Mucosa of rectum (tissue), 2 donors: ENCODE data around the gene MYF6.

Source experiments
- H3K27ac ChIP-seq, 2 donors: one replicate each; pipeline ENCODE4 v1.7.0; 2013; ENCODE audit warnings: inconsistent platforms in 2 of 2, low read depth in 2 of 2, low read length in 2 of 2
- H3K27me3 ChIP-seq, 2 donors: one replicate each; pipeline ENCODE4 v1.7.0; 2013; ENCODE audit warnings: low read length in 2 of 2; ENCODE audit not compliant: control insufficient read depth in 2 of 2, insufficient read depth in 2 of 2
- H3K36me3 ChIP-seq, 2 donors: one replicate each; pipeline ENCODE4 v1.7.0; 2013; ENCODE audit warnings: low read length in 2 of 2; ENCODE audit not compliant: control insufficient read depth in 2 of 2, insufficient read depth in 2 of 2
- H3K4me1 ChIP-seq, 2 donors: one replicate each; pipeline ENCODE4 v1.7.0; 2013; ENCODE audit warnings: low read length in 2 of 2, mild to moderate bottlenecking in 1 of 2; ENCODE audit not compliant: control insufficient read depth in 2 of 2, insufficient read depth in 2 of 2
- H3K4me3 ChIP-seq, 2 donors: one replicate each; pipeline ENCODE4 v1.7.0; 2013; ENCODE audit warnings: low read length in 2 of 2
- H3K9ac ChIP-seq, 2 donors: one replicate each; pipeline ENCODE4 v1.7.0; 2013; ENCODE audit warnings: low read length in 2 of 2, low read depth in 1 of 2, mild to moderate bottlenecking in 1 of 2
- H3K9me3 ChIP-seq, 2 donors: one replicate each; pipeline ENCODE4 v1.7.0; 2013; ENCODE audit warnings: low read length in 2 of 2; ENCODE audit not compliant: control insufficient read depth in 2 of 2
- donor health status: healthy.
- donor health status: Normal muscosa, but diverticular disease.

MYF6 gene

GRCh38 chr12:80704420-80704819 lies 3.0 kb upstream of the MYF6 start:
- no peaks in the 10 kb centered on the region for H3K9me3 ChIP-seq
- H3K4me3 ChIP-seq, result no peak overlapping the region
- H3K36me3 ChIP-seq, result no peaks in the 10 kb centered on the region
- no peak overlapping the region for H3K27ac ChIP-seq
- H3K4me1 ChIP-seq, result no peaks in the 10 kb centered on the region
- no peak overlapping the region for H3K9ac ChIP-seq
- H3K27me3 ChIP-seq, result peaks cover 0 to 5% of the 10 kb centered on the region in 2 donors

GRCh38 chr12:80707830-80708258 lies 410 bp downstream of the MYF6 start:
- H3K36me3 ChIP-seq, result no peaks in the 10 kb centered on the region
- peaks cover 0 to 5% of the 10 kb centered on the region in 2 donors for H3K27me3 ChIP-seq
- no peaks in the 10 kb centered on the region for H3K4me1 ChIP-seq
- no peak overlapping the region for H3K9ac ChIP-seq
- no peak overlapping the region for H3K4me3 ChIP-seq
- no peak overlapping the region for H3K27ac ChIP-seq
- H3K9me3 ChIP-seq, result no peaks in the 10 kb centered on the region

- Histone ChIP-seq H3K4me1 (no peaks in the 10 kb centered on the region), H3K27ac (no peak overlapping the region)
These were observed 983 bp downstream of the MYF6 start for GRCh38 chr12:80708259-80708974.

GRCh38 chr12:80708975-80709328 lies 1.5 kb downstream of the MYF6 start:
- no peaks in the 10 kb centered on the region for H3K9me3 ChIP-seq
- no peak overlapping the region for H3K27ac ChIP-seq
- no peaks in the 10 kb centered on the region for H3K36me3 ChIP-seq
- no peak overlapping the region for H3K4me3 ChIP-seq
- H3K9ac ChIP-seq, result no peak overlapping the region
- peaks cover 0 to 5% of the 10 kb centered on the region in 2 donors for H3K27me3 ChIP-seq
- H3K4me1 ChIP-seq, result no peaks in the 10 kb centered on the region

More at GRCh38 chr12:80708259-80708974, 983 bp downstream of the MYF6 start:
- H3K4me3 ChIP-seq, result no peak overlapping the region
- H3K36me3 ChIP-seq, result no peaks in the 10 kb centered on the region
- no peak overlapping the region for H3K9ac ChIP-seq
- H3K27me3 ChIP-seq, result peaks cover 0 to 5% of the 10 kb centered on the region in 2 donors
- no peaks in the 10 kb centered on the region for H3K9me3 ChIP-seq

- no peaks in the 10 kb centered on the region for H3K36me3 ChIP-seq
- H3K9ac ChIP-seq, result no peak overlapping the region
- H3K4me1 ChIP-seq, result no peaks in the 10 kb centered on the region
- H3K9me3 ChIP-seq, result no peaks in the 10 kb centered on the region
- peaks cover 0 to 8% of the 10 kb centered on the region in 2 donors for H3K27me3 ChIP-seq
- no peak overlapping the region for H3K27ac ChIP-seq
- no peak overlapping the region for H3K4me3 ChIP-seq
These were observed 2.6 kb downstream of the MYF6 start for GRCh38 chr12:80709811-80710726.

GRCh38 chr12:80710727-80711449 lies 3.5 kb downstream of the MYF6 start:
- Histone ChIP-seq H3K27me3 (peaks cover 0 to 12% of the 10 kb centered on the region in 2 donors), H3K9ac (no peak overlapping the region), H3K4me1 (no peaks in the 10 kb centered on the region), H3K9me3 (no peaks in the 10 kb centered on the region), H3K36me3 (no peaks in the 10 kb centered on the region), H3K4me3 (no peak overlapping the region), H3K27ac (no peak overlapping the region)

GRCh38 chr12:80711866-80712265 lies 4.4 kb downstream of the MYF6 start:
- no peak overlapping the region for H3K4me3 ChIP-seq
- H3K27ac ChIP-seq, result no peak overlapping the region
- no peak overlapping the region for H3K9ac ChIP-seq
- peaks cover 0 to 14% of the 10 kb centered on the region in 2 donors for H3K27me3 ChIP-seq
- no peaks in the 10 kb centered on the region for H3K36me3 ChIP-seq
- no peaks in the 10 kb centered on the region for H3K9me3 ChIP-seq
- H3K4me1 ChIP-seq, result no peaks in the 10 kb centered on the region

GRCh38 chr12:80712866-80713265 lies 5.4 kb downstream of the MYF6 start:
- H3K9ac ChIP-seq, result no peak overlapping the region
- H3K4me1 ChIP-seq, result no peaks in the 10 kb centered on the region
- no peaks in the 10 kb centered on the region for H3K9me3 ChIP-seq
- H3K4me3 ChIP-seq, result no peak overlapping the region
- no peak overlapping the region for H3K27ac ChIP-seq
- peaks cover 0 to 14% of the 10 kb centered on the region in 2 donors for H3K27me3 ChIP-seq
- H3K36me3 ChIP-seq, result no peaks in the 10 kb centered on the region

- Histone ChIP-seq H3K9ac (no peak overlapping the region), H3K36me3 (no peaks in the 10 kb centered on the region), H3K4me3 (no peak overlapping the region), H3K27me3 (peaks cover 0 to 14% of the 10 kb centered on the region in 2 donors), H3K27ac (no peak overlapping the region), H3K4me1 (no peaks in the 10 kb centered on the region), H3K9me3 (no peaks in the 10 kb centered on the region)
These were observed 6.0 kb downstream of the MYF6 start for GRCh38 chr12:80713419-80713818.

- peaks cover 0 to 9% of the 10 kb centered on the region in 2 donors for H3K27me3 ChIP-seq
- no peak overlapping the region for H3K9ac ChIP-seq
- H3K36me3 ChIP-seq, result no peaks in the 10 kb centered on the region
- no peaks in the 10 kb centered on the region for H3K9me3 ChIP-seq
- no peaks in the 10 kb centered on the region for H3K4me1 ChIP-seq
- no peak overlapping the region for H3K27ac ChIP-seq
- no peak overlapping the region for H3K4me3 ChIP-seq
These were observed 6.6 kb downstream of the MYF6 start for GRCh38 chr12:80714055-80714454.
